GM18505 (cell line): ENCODE measurements around the gene VWA8.
"Not testable (repeated sequence)": the region's sequence is repeated elsewhere in the genome, so short reads cannot be mapped to it uniquely, and the experiment has no call there.

Source experiments
- ATAC-seq: cut with Tn5 transposase; IDR thresholded peaks from one replicate; pipeline ENCODE4 v1.9.1; 2021; ENCODE audit not compliant: unreplicated experiment
- POLR2A ChIP-seq: IDR thresholded peaks from 4 replicates; pipeline ENCODE4 v1.6.1; 2011; ENCODE audit warnings: borderline replicate concordance; ENCODE audit not compliant: insufficient read depth, insufficient read length; ENCODE audit errors: extremely low read depth

VWA8 gene

GRCh38 chr13:41550276-41550675, 410.6 kb downstream of the VWA8 start:
- ATAC-seq = no peak
- TF ChIP-seq POLR2A = no peak

DNA sequence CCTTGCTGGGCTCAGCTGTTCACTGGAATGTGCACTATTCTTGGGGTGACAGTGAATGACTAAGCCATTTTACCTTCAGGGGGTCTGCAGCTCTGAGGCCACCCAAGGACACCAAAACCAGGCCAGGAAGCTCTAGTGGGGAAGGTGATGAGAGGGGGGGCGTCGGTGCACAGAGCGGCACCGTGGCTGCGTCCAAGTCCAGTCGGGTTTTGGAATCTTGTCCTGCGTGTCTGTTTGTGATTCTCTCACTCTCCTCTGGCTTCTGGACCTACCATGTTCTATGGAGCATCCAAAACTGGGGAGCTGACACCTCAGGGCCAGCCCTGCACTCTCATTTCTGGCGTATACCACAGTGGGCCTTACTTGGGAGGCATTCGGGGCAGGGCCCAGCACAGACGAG, 411.4 kb downstream of the VWA8 start:
- ATAC-seq = no peak
- no peak for TF ChIP-seq POLR2A

GRCh38 chr13:41548910-41549309, 412.0 kb downstream of the VWA8 start:
- TF ChIP-seq POLR2A = no peak
- ATAC-seq = no peak

DNA sequence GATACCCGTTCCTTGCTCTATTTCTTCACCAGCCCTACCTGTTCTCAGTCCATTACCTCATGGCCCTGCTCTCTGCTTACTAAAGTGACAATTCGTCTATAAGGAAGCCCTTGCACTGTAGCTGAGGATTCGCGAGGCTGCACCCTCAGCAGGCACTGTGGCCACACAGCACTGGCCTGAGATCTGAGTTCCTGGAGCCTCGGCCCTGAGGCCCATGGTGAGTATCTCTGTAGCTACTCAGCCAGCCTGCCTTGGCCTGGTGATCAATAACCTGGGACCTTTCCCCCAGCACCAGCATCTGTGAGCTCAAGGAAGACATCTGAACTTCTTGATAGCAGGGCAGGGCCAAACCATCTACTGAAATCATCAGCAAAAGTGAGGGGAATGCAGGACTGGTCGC, 412.9 kb downstream of the VWA8 start:
- no peak for TF ChIP-seq POLR2A
- no peak for ATAC-seq

DNA sequence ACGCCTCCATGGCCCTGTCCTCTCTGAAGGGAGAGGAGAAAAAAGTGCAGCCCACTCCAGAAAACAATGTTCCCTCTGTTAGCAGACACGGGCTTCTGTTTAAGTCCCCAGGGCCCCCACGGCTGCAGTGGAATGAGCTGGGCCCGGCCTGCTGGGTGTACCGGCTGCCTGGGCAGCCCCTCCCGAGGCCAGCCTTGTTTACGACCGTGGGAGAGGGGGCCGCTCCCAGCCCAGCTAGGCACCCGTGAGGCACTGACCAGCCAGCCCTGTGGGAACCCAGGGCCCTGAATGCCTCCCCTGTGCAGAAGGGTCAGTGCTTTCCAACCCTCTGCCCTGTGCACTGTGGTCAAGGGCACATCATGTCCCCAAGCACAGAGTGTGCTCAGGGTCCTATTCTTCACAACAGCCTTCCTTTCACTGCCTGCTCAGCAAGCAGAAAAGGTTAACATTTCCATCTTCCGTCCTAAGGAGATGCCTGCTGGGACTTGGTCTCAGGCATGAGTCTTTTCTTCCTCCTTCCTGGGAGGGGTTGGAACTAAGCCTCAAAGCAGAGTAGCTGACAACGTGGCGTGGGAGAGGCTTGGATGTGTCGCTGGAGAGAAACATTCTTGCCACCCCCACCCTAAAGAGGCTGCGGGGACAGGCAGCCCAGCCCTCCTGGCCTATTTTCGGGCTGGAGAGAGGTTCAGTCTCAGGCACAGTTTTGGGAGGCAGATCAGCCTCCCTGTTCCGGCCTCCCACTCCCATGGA, 413.5 kb downstream of the VWA8 start:
- ATAC-seq = no peak
- no peak for TF ChIP-seq POLR2A

- no peak for ATAC-seq
- TF ChIP-seq POLR2A = no peak
Measured at GRCh38 chr13:41546372-41547190, 414.3 kb downstream of the VWA8 start.

GRCh38 chr13:41545432-41545707, 415.5 kb downstream of the VWA8 start:
- ATAC-seq = no peak
- no peak for TF ChIP-seq POLR2A

DNA sequence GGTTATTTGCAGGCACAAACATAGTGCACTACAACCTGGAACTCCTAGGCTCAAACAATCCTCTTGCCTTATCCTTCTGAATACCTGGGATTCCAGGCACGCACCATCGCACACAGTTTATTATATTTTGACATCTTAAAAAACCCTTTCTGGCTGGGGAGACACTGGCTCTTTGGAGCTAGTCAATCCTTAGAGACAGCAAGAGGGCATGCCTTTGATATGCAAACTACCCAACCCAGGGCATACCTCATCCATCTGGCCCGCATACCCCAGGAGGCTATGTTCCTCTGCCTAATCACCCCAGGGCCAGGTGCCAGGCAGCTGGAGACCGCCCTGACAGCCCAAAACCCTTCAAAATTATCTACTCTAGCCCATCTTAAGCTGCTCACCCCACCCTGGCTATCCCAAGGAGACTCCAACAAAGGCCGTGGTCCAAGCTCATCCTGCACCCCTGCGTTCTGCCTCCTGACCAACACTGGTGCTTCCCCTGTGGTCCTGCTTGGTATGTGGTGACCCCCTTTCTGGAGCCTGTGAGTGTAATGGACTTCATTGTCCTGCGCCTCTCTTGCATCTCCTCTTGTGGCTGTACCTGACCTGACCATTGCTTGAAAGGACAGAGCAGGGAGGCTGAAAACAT, 417.1 kb downstream of the VWA8 start:
- no peak for ATAC-seq
- TF ChIP-seq POLR2A = no peak

DNA sequence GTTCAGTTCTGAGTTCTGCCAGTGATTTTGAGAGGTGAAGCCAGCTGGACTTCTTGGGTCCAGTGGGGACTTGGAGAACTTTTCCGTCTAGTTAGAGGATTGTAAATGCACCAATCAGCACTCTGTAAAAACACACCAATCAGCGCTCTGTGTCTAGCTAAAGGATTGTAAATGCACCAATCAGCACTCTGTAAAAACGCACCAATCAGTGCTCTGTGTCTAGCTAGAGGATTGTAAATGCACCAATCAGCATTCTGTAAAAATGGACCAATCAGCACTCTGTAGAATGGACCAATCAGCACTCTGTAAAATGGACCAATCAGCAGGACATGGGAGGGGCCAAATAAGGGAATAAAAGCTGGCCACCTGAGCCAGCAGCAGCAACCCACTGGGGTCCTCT, 418.1 kb downstream of the VWA8 start:
- not testable (repeated sequence) for ATAC-seq

- no peak for TF ChIP-seq POLR2A
- no peak for ATAC-seq
Measured at GRCh38 chr13:41542281-41542680, 418.6 kb downstream of the VWA8 start.

GRCh38 chr13:41541142-41541938, 419.6 kb downstream of the VWA8 start:
- TF ChIP-seq POLR2A = no peak

DNA sequence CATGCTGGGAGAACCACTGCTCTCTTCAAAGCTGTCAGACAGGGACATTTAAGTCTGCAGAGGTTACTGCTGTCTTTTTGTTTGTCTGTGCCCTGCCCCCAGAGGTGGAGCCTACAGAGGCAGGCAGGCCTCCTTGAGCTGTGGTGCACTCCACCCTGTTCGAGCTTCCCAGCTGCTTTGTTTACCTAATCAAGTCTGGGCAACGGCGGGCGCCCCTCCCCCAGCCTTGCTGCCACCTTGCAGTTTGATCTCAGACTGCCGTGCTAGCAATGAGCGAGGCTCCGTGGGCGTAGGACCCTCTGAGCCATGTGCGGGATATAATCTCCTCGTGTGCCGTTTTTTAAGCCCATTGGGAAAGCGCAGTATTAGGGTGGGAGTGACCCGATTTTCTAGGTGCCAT, 420.7 kb downstream of the VWA8 start:
- ATAC-seq = not testable (repeated sequence)

More at GRCh38 chr13:41541142-41541938, 419.6 kb downstream of the VWA8 start:
- ATAC-seq = no peak

DNA sequence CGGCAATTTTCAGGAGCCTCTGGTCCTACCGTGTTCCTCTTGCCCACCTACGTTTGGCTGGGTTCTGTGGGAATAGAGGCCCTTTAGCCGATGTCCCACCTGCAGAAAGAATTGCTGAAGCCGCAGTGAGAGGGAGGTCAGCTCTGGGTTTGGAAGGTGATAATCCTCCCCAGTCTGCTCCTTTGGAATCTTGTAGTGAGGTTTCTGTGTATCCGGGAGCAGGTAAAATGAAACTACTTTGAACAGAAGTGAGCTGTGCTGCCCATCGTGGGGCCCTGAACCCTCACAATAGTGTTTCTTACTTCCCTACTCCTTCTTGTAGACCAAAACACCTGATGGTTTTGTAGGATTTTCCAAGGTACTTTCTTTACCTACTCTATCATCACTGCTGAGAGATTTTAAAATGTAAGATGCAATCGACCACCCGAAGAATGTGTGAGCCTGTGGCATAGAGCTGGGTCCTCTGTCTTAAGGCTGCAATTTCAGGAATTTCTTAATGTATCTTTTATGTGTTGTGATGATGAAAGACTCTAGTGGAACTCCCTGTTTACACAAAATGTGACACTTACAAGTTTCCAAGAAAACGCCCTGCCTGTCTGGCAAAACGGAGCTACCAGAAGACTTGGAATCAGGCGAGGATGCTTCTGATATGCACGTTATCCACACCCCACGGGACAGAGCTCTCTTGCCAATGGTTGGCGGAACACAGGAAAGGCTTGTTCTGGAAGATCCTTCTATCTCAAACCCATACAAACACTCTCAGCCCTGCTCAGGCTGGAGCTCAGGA, 427.4 kb downstream of the VWA8 start:
- no peak for ATAC-seq
- no peak for TF ChIP-seq POLR2A
